ENCODE results near the gene AMDHD1.

- TF ChIP-seq EZH2phosphoT487 (conservative IDR thresholded peaks at IDR 0.05; ENCODE audit: low read length) = no peak
- no peak for TF ChIP-seq CTCF (IDR thresholded peaks at IDR 0.05; ENCODE audit: insufficient read depth, low read length, poor library complexity, severe bottlenecking)
These were observed 52.3 kb downstream of the AMDHD1 start for GRCh38 chr12:95995238-95996031.
